ENCODE results near the gene SERP2. TPM values are rescaled to one million over a fixed set of nuclear protein-coding genes. Genes with fewer than 3 reads are reported as not detected.

SERP2 gene
- total RNA-seq, 1 experiment from 2014 or later = 1.8 TPM

DNA sequence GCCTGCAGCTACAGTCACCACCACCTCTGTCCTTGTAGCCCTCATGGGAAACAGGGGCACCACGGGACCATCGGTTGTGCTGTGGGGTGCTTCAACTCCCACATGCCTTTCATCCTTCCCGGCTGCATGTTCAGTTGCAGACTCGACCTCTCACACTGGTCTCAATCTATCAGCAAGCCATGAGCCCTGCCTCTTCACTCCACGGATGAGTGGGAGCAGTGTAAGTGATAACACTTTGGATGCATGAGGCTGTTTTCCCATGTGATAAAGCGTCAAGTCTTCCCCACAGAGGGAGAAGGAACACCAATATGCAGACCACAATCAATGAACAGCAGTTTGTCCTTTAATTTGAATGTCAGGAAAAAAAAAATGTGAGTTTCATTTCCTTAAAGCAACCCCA is 12.2 kb downstream of the SERP2 start:
- Histone ChIP-seq H3K56ac (ENCODE audit: insufficient read length, low read depth, low read length) (no peak overlapping the region), H3K9me3 (ENCODE audit: control insufficient read depth, low read depth, low read length) (no peaks in the 10 kb centered on the region), H4K5ac (ENCODE audit: insufficient read length, low read depth, low read length) (no peak overlapping the region), H2BK20ac (ENCODE audit: low read depth, low read length, poor library complexity, severe bottlenecking) (no peak overlapping the region), H3K9ac (ENCODE audit: extremely low read depth, insufficient read length, low read length) (no peak overlapping the region), H2AFZ (ENCODE audit: low read length) (no peak overlapping the region), H2BK5ac (ENCODE audit: insufficient read length, low read length) (no peak overlapping the region), H3K14ac (ENCODE audit: insufficient read depth, low read length) (no peak overlapping the region), H3K4me2 (ENCODE audit: insufficient read depth, insufficient read length, low read length) (no peak overlapping the region), H3K23me2 (ENCODE audit: insufficient read length, low read depth, low read length, poor library complexity, severe bottlenecking) (no peaks in the 10 kb centered on the region), H2BK120ac (ENCODE audit: low read depth, low read length, poor library complexity, severe bottlenecking) (no peak overlapping the region), H3K27ac (ENCODE audit: insufficient read length, low read depth, low read length) (no peak overlapping the region), H3K79me1 (ENCODE audit: insufficient read depth, low read depth, low read length, poor library complexity, severe bottlenecking) (no peaks in the 10 kb centered on the region), H3K23ac (ENCODE audit: insufficient read length, low read depth, low read length) (no peak overlapping the region), H3K27me3 (ENCODE audit: insufficient read depth, low read length) (no peaks in the 10 kb centered on the region), H4K8ac (replicated peaks; ENCODE audit: insufficient read length, low read depth, low read length) (no peak overlapping the region), H3T11ph (ENCODE audit: low read length) (no peak overlapping the region), H3K4ac (ENCODE audit: low read depth, low read length) (no peak overlapping the region), H3K18ac (ENCODE audit: insufficient read length, low read depth, low read length) (no peak overlapping the region), H2BK12ac (ENCODE audit: insufficient read length, low read depth, low read length) (no peak overlapping the region), H3K79me2 (ENCODE audit: insufficient read depth, low read length) (no peaks in the 10 kb centered on the region), H2BK15ac (ENCODE audit: low read depth, low read length) (no peak overlapping the region), H3K4me1 (ENCODE audit: insufficient read depth, low read length) (no peaks in the 10 kb centered on the region; the same call in 1 of the 2 replicates), H2AK5ac (ENCODE audit: insufficient read length, low read length) (no peak overlapping the region), H4K20me1 (ENCODE audit: control insufficient read depth, insufficient read depth, insufficient read length) (no peaks in the 10 kb centered on the region), H4K91ac (ENCODE audit: insufficient read length, low read depth, low read length) (no peak overlapping the region)
- H3K9me3 Mint-ChIP-seq = no peaks in the 10 kb centered on the region
- H3K4me1 Mint-ChIP-seq = peaks cover 19 to 34% of the 10 kb centered on the region in 2 experiments
- TF ChIP-seq, protein P1, sequence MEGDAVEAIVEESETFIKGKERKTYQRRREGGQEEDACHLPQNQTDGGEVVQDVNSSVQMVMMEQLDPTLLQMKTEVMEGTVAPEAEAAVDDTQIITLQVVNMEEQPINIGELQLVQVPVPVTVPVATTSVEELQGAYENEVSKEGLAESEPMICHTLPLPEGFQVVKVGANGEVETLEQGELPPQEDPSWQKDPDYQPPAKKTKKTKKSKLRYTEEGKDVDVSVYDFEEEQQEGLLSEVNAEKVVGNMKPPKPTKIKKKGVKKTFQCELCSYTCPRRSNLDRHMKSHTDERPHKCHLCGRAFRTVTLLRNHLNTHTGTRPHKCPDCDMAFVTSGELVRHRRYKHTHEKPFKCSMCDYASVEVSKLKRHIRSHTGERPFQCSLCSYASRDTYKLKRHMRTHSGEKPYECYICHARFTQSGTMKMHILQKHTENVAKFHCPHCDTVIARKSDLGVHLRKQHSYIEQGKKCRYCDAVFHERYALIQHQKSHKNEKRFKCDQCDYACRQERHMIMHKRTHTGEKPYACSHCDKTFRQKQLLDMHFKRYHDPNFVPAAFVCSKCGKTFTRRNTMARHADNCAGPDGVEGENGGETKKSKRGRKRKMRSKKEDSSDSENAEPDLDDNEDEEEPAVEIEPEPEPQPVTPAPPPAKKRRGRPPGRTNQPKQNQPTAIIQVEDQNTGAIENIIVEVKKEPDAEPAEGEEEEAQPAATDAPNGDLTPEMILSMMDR (conservative IDR thresholded peaks at IDR 0.05) = no peak
- H3K36me3 Mint-ChIP-seq (ENCODE audit: insufficient read depth in 1 of 3, low read depth in 3 of 3) = no peaks in the 10 kb centered on the region
- DNase-seq = no peak
- H3K27me3 Mint-ChIP-seq (ENCODE audit: low read depth) = no peaks in the 10 kb centered on the region
- H3K4me3 Mint-ChIP-seq = no peak overlapping the region
- WGBS (ENCODE audit: extremely low coverage, insufficient read length, low lambda C conversion rate) = no CpG with 5 or more reads among the region's 6 CpGs
- no peak overlapping the region; a peak in 1 of 7 replicates for H3K27ac Mint-ChIP-seq
